Measurements from ENCODE around the gene CCL17.

- TF ChIP-seq, protein P1, sequence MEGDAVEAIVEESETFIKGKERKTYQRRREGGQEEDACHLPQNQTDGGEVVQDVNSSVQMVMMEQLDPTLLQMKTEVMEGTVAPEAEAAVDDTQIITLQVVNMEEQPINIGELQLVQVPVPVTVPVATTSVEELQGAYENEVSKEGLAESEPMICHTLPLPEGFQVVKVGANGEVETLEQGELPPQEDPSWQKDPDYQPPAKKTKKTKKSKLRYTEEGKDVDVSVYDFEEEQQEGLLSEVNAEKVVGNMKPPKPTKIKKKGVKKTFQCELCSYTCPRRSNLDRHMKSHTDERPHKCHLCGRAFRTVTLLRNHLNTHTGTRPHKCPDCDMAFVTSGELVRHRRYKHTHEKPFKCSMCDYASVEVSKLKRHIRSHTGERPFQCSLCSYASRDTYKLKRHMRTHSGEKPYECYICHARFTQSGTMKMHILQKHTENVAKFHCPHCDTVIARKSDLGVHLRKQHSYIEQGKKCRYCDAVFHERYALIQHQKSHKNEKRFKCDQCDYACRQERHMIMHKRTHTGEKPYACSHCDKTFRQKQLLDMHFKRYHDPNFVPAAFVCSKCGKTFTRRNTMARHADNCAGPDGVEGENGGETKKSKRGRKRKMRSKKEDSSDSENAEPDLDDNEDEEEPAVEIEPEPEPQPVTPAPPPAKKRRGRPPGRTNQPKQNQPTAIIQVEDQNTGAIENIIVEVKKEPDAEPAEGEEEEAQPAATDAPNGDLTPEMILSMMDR (IDR thresholded peaks at IDR 0.05; ENCODE audit: low read depth, low read length): no peak
- TF ChIP-seq EZH2phosphoT487 (IDR thresholded peaks at IDR 0.05; ENCODE audit: low read depth): no peak
These were observed 32.8 kb upstream of the CCL17 start for GRCh38 chr16:57371494-57372371.
